HepG2 (cell line): Measurements from ENCODE around the gene SBNO2. TPM values are rescaled to one million over a fixed set of nuclear protein-coding genes. Genes with fewer than 3 reads are reported as not detected.

Experiments used
- ATAC-seq: fragments of 200-7000 bp; cut with Tn5 transposase; 3 replicates; pipeline ENCODE4 v1.9.1; 2020; ENCODE audit warnings: mild to moderate bottlenecking, moderate library complexity
- BruUV-seq: library from RNA; stranded (reverse); fragments of 400-500 nt; replicated peaks from 2 replicates; lab custom pipeline; 2021; lab: Mats Ljungman, UMichigan
- CTCF ChIA-PET: fragments of 300-600 bp; formaldehyde crosslinking; extraction: SDS; loops from one replicate; lab custom pipeline; 2021; ENCODE audit warnings: low total read pairs, inconsistent platforms, low intra/inter-chr PET ratio; lab: Yijun Ruan, JAX
- POLR2A ChIA-PET: fragments of 350-600 bp; sonication (Branson Sonifier 250); formaldehyde crosslinking; loops from one replicate; lab custom pipeline; 2020; ENCODE audit warnings: antibody characterized with exemption, inconsistent platforms; lab: Yijun Ruan, JAX
- DNase-seq: peaks from one replicate; pipeline ENCODE4 v3.0.0-alpha.2; 2015; ENCODE audit warnings: low spot score
- FAIRE-seq: peaks from 3 replicates; lab custom pipeline; 2011; peaks lifted over from hg19 to GRCh38; lab: Jason Lieb, UNC
- H2AFZ ChIP-seq: one replicate; pipeline ENCODE4 v1.6.1; 2011; ENCODE audit warnings: low read length, inconsistent platforms
- H3K27ac ChIP-seq: fragments of 300-600 bp; 3 replicates; pipeline ENCODE4 v1.8.0; 2011; ENCODE audit warnings: mixed run types, mild to moderate bottlenecking, mixed read lengths, low read length, inconsistent platforms; ENCODE audit not compliant: insufficient read depth; ENCODE audit errors: extremely low read length
- H3K27me3 ChIP-seq, 2 experiments: fragments of 200-600 bp in 1 of 2; 2 replicates in 1 of 2; 3 replicates in 1 of 2; pipeline versions ENCODE4 v1.6.0 to v1.8.0; 2011; ENCODE audit warnings: low read length in 2 of 2, mild to moderate bottlenecking in 2 of 2, moderate library complexity in 2 of 2, inconsistent platforms in 1 of 2; ENCODE audit not compliant: insufficient read depth in 2 of 2, control insufficient read depth in 1 of 2
- H3K36me3 ChIP-seq, 2 experiments: fragments of 200-600 bp in 1 of 2; replicated peaks in 1 of 2; 2 replicates in 1 of 2; 3 replicates in 1 of 2; pipeline versions ENCODE4 v1.5.1 to v1.8.0; 2011; ENCODE audit warnings: low read length in 2 of 2, inconsistent platforms in 1 of 2; ENCODE audit not compliant: insufficient read depth in 2 of 2, control insufficient read depth in 1 of 2
- H3K4me1 ChIP-seq: 2 replicates; pipeline ENCODE4 v1.5.1; 2012; ENCODE audit warnings: low read length, inconsistent platforms; ENCODE audit not compliant: insufficient read depth
- H3K4me2 ChIP-seq: 2 replicates; pipeline ENCODE4 v1.6.0; 2011; ENCODE audit warnings: low read depth, low read length, inconsistent platforms
- H3K4me3 ChIP-seq, 3 experiments: fragments of 200-600 bp in 1 of 3; sonication (generic), shearing (Covaris generic) in 1 of 3; replicated peaks in 1 of 3; 2 replicates each; pipeline ENCODE4 v1.5.1; 2011 to 2016; ENCODE audit warnings: low read length in 3 of 3, inconsistent platforms in 2 of 3, low read depth in 2 of 3, mild to moderate bottlenecking in 2 of 3, control low read depth in 1 of 3, mixed read lengths in 1 of 3; ENCODE audit not compliant: insufficient read depth in 1 of 3
- H3K79me2 ChIP-seq: one replicate; pipeline ENCODE4 v1.6.1; 2011; ENCODE audit warnings: low read length, inconsistent platforms; ENCODE audit not compliant: insufficient read depth
- H3K9ac ChIP-seq: 2 replicates; pipeline ENCODE4 v1.6.0; 2011; ENCODE audit warnings: mild to moderate bottlenecking, low read depth, low read length, inconsistent platforms; ENCODE audit not compliant: insufficient read depth
- H3K9me3 ChIP-seq: 2 replicates; pipeline ENCODE4 v1.5.1; 2012; ENCODE audit warnings: mild to moderate bottlenecking, low read length
- H4K20me1 ChIP-seq: 2 replicates; pipeline ENCODE4 v1.6.0; 2011; ENCODE audit warnings: inconsistent platforms, mild to moderate bottlenecking, low read length, moderate library complexity; ENCODE audit not compliant: insufficient read depth
- GTF2F1 ChIP-seq: fragments of 150-350 bp; IDR thresholded peaks from 2 replicates; pipeline ENCODE4 v1.6.1; 2014; ENCODE audit warnings: low read length
- HNRNPL ChIP-seq: fragments of 200-400 bp; formaldehyde crosslinking; IDR thresholded peaks from 2 replicates; pipeline ENCODE4 v1.6.1; 2017; ENCODE audit warnings: mild to moderate bottlenecking, low read depth, low read length
- KDM5B ChIP-seq: sonication (generic); formaldehyde crosslinking; IDR thresholded peaks from 2 replicates; pipeline ENCODE4 v1.4.0; 2020; ENCODE audit warnings: missing genetic modification reagents, mild to moderate bottlenecking, borderline replicate concordance
- MYPOP ChIP-seq: sonication (generic); formaldehyde crosslinking; IDR thresholded peaks from 2 replicates; pipeline ENCODE4 v1.8.1; 2023; ENCODE audit warnings: mild to moderate bottlenecking, moderate library complexity, missing genetic modification reagents
- RAD21 ChIP-seq: fragments of 450-650 bp; formaldehyde crosslinking; IDR thresholded peaks from 2 replicates; pipeline ENCODE4 v1.5.0; 2020; ENCODE audit warnings: mild to moderate bottlenecking
- REPIN1 ChIP-seq: sonication (generic); formaldehyde crosslinking; IDR thresholded peaks from 2 replicates; pipeline ENCODE4 v1.8.0; 2022; ENCODE audit warnings: missing genetic modification reagents, low read depth, mild to moderate bottlenecking, borderline replicate concordance
- SSRP1 ChIP-seq: IDR thresholded peaks from 2 replicates; pipeline ENCODE4 v1.6.1; 2016; ENCODE audit warnings: control low read depth
- ZBTB43 ChIP-seq: sonication (generic); formaldehyde crosslinking; conservative IDR thresholded peaks from 2 replicates; pipeline ENCODE4 v1.4.0; 2020; ENCODE audit warnings: missing genetic modification reagents
- ZFX ChIP-seq: sonication (generic); formaldehyde crosslinking; IDR thresholded peaks from 2 replicates; pipeline ENCODE4 v1.4.0; 2020; ENCODE audit warnings: mild to moderate bottlenecking, low read depth, missing genetic modification reagents, moderate library complexity
- ZNF430 ChIP-seq: sonication (generic); formaldehyde crosslinking; IDR thresholded peaks from 2 replicates; pipeline ENCODE4 v1.9.0; 2021; ENCODE audit warnings: mild to moderate bottlenecking, missing genetic modification reagents
- ZNF746 ChIP-seq: sonication (generic); formaldehyde crosslinking; IDR thresholded peaks from 2 replicates; pipeline ENCODE4 v1.8.0; 2022; ENCODE audit warnings: mild to moderate bottlenecking, missing genetic modification reagents
- ZNF770 ChIP-seq: sonication (generic); formaldehyde crosslinking; IDR thresholded peaks from 2 replicates; pipeline ENCODE4 v1.5.0; 2020; ENCODE audit warnings: mild to moderate bottlenecking, missing genetic modification reagents
- WGBS: methylation state at CpG from one replicate; pipeline ENCODE4 v1.1.6; 2017; ENCODE audit warnings: low lambda C conversion rate; 5-methylcytosine and 5-hydroxymethylcytosine counted together
- in situ Hi-C: cut with HindIII; loops from 2 replicates; pipeline ENCODE4 v1.10.0; 2017; ENCODE audit warnings: low pct_unique_long_range_greater_than_20kb; ENCODE audit not compliant: extremely low pct_ligation_motif_present
- intact Hi-C: fragments of 100-400 bp; cut with micrococcal nuclease; formaldehyde crosslinking; loops from one replicate; pipeline ENCODE4 v1.10.0; 2022; ENCODE audit not compliant: unreplicated experiment
- polyA plus RNA-seq, 8 experiments: library from polyadenylated mRNA; depleted of rRNA in 3 of 8; stranded (reverse) in 7 of 8; unstranded in 1 of 8; fragments of >200 nt; fragmentation: Illumina TruSeq in 4 of 8; extraction: Trizol in 4 of 8; gene quantifications; 2 replicates each; pipeline versions ENCODE4 v1.2.1 to v1.2.3, GENCODE V29; 2011 to 2016; ENCODE audit warnings: low read depth in 4 of 8, missing spikeins in 1 of 8, mixed read lengths in 1 of 8; ENCODE audit not compliant: insufficient read depth in 1 of 8
- total RNA-seq, 5 experiments: library from RNA; depleted of rRNA; stranded (reverse); fragments of >200 nt; fragmentation: Illumina TruSeq; extraction: Trizol; gene quantifications; 2 replicates each; pipeline ENCODE4 v1.2.3, GENCODE V29; 2016; ENCODE audit warnings: low read depth in 1 of 5
- TF ChIP-seq, protein P1 (sequence below): sonication (generic); formaldehyde crosslinking; IDR thresholded peaks from 2 replicates; pipeline ENCODE4 v1.4.0; 2020; ENCODE audit warnings: missing genetic modification reagents

Gene SBNO2
- total and polyA plus RNA-seq, 2 of the 13 experiments (the other 11 are each of a cell fraction or from before 2014, with no cell fraction given): 8.6 to 10.4 TPM

- DNase-seq (no peak), ATAC-seq (no peak), FAIRE-seq (no peak)
- peaks cover 3 to 4% of the 10 kb centered on the region in 2 experiments; a peak in 2 of 5 replicates for H3K36me3 ChIP-seq
- intact Hi-C loops: no loop called here
- no TSS peak for BruUV-seq
- H3K4me2 ChIP-seq: no peak overlapping the region
- H3K9me3 ChIP-seq: no peaks in the 10 kb centered on the region
- no peak overlapping the region for H3K9ac ChIP-seq
- H3K79me2 ChIP-seq: no peaks in the 10 kb centered on the region
- whole genome bisulfite sequencing: 94% methylated on average over 24 of the region's 37 CpGs
- H3K27ac ChIP-seq: no peak overlapping the region
- H2AFZ ChIP-seq: no peak overlapping the region
- H3K27me3 ChIP-seq: no peaks in the 10 kb centered on the region; a peak in 1 of 5 replicates
- H3K4me3 ChIP-seq: no peak overlapping the region
- peaks cover 36% of the 10 kb centered on the region for H3K4me1 ChIP-seq
- in situ Hi-C loops: no loop called here
- POLR2A ChIA-PET: no interaction called here
- CTCF ChIA-PET: no interaction called here
- no peaks in the 10 kb centered on the region for H4K20me1 ChIP-seq
- TF ChIP-seq ZNF430 (CRISPR knock-in tag) (no peak), ZBTB43 (CRISPR knock-in tag) (no peak), KDM5B (no peak), ZNF746 (no peak), REPIN1 (CRISPR knock-in tag) (no peak), ZFX (no peak), GTF2F1 (no peak), ZNF770 (CRISPR knock-in tag) (no peak), MYPOP (no peak), SSRP1 (CRISPR knock-in tag) (no peak), HNRNPL (0 out of 2 replicates have a peak, but pooled peaks have one; percentile 49), RAD21 (CRISPR knock-in tag) (no peak)
- TF ChIP-seq, protein P1, sequence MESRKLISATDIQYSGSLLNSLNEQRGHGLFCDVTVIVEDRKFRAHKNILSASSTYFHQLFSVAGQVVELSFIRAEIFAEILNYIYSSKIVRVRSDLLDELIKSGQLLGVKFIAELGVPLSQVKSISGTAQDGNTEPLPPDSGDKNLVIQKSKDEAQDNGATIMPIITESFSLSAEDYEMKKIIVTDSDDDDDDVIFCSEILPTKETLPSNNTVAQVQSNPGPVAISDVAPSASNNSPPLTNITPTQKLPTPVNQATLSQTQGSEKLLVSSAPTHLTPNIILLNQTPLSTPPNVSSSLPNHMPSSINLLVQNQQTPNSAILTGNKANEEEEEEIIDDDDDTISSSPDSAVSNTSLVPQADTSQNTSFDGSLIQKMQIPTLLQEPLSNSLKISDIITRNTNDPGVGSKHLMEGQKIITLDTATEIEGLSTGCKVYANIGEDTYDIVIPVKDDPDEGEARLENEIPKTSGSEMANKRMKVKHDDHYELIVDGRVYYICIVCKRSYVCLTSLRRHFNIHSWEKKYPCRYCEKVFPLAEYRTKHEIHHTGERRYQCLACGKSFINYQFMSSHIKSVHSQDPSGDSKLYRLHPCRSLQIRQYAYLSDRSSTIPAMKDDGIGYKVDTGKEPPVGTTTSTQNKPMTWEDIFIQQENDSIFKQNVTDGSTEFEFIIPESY: peak; percentile 42; the same call in 1 of the 2 replicates
Observed at GRCh38 chr19:1063030-1063908, 110.8 kb downstream of the SBNO2 start.
